Esophagus squamous epithelium (tissue), 5 donors: ENCODE results near the gene DNAJC4. TPM values are rescaled to one million over a fixed set of nuclear protein-coding genes. Genes with fewer than 3 reads are reported as not detected.

Experiments
- DNase-seq: peaks from one replicate; lab custom pipeline; 2025; lab: John Stamatoyannopoulos, UW
- H3K27ac ChIP-seq, 4 donors: fragments of 200-600 bp; sonication (generic); one replicate each; pipeline ENCODE4 v1.5.1; 2016 to 2019; ENCODE audit warnings: mild to moderate bottlenecking in 1 of 4
- H3K27me3 ChIP-seq, 4 donors: fragments of 200-600 bp; sonication (generic); 1 replicate in 3 of 4; 2 replicates in 1 of 4; pipeline versions ENCODE4 v1.5.1 to v1.6.0; 2017 to 2021; ENCODE audit warnings: antibody characterized with exemption in 1 of 4
- H3K36me3 ChIP-seq, 3 donors: fragments of 200-600 bp; sonication (generic); one replicate each; pipeline ENCODE4 v1.5.1; 2016 to 2019
- H3K4me1 ChIP-seq, 3 donors: fragments of 200-600 bp; sonication (generic); one replicate each; pipeline ENCODE4 v1.5.1; 2017 to 2019
- H3K4me3 ChIP-seq, 4 donors: fragments of 200-600 bp; sonication (generic); 1 replicate in 3 of 4; 2 replicates in 1 of 4; pipeline ENCODE4 v1.5.1; 2016 to 2019; ENCODE audit warnings: mild to moderate bottlenecking in 2 of 4, moderate library complexity in 1 of 4
- H3K9me3 ChIP-seq, 3 donors: fragments of 200-600 bp; sonication (generic); one replicate each; pipeline ENCODE4 v1.5.1; 2016 to 2019
- POLR2A ChIP-seq, 4 donors: fragments of 450-650 bp; IDR thresholded peaks; one replicate each; pipeline ENCODE4 v1.6.1; 2017; ENCODE audit warnings: antibody characterized with exemption in 4 of 4, mild to moderate bottlenecking in 4 of 4, moderate library complexity in 3 of 4
- WGBS, 2 donors: methylation state at CpG; one replicate each; pipeline ENCODE4 v1.1.5; 2018; 5-methylcytosine and 5-hydroxymethylcytosine counted together
- intact Hi-C: fragments of 100-400 bp; cut with DNase I; formaldehyde crosslinking; loops from one replicate; pipeline ENCODE4 v1.15.0; 2022
- total RNA-seq, 4 donors: library from RNA; depleted of rRNA; stranded (reverse); fragments of >200 nt; gene quantifications; one replicate each; pipeline ENCODE4 v1.1.0, GENCODE V29; 2016
- TF ChIP-seq, protein P1 (sequence below), 6 experiments: fragments of 450-650 bp in 4 of 6; fragments of 200-600 bp in 2 of 6; sonication (generic) in 2 of 6; IDR thresholded peaks; one replicate each; pipeline ENCODE4 v1.5.1; 2016 to 2019; ENCODE audit warnings: antibody characterized with exemption in 6 of 6, mild to moderate bottlenecking in 4 of 6, moderate library complexity in 4 of 6
- donor health status: DM: yes; HTN: yes; CAD: no.

DNAJC4 gene
- total RNA-seq, 4 donors from 2014 or later, result 8.9 to 27.1 (median 16.8) TPM

- peak overlapping the region; percentile 95 to 100 (median 99) for H3K27ac ChIP-seq
- no peak for DNase-seq
- TF ChIP-seq POLR2A (IDR thresholded peaks at IDR 0.05), result no peak
- TF ChIP-seq, protein P1, sequence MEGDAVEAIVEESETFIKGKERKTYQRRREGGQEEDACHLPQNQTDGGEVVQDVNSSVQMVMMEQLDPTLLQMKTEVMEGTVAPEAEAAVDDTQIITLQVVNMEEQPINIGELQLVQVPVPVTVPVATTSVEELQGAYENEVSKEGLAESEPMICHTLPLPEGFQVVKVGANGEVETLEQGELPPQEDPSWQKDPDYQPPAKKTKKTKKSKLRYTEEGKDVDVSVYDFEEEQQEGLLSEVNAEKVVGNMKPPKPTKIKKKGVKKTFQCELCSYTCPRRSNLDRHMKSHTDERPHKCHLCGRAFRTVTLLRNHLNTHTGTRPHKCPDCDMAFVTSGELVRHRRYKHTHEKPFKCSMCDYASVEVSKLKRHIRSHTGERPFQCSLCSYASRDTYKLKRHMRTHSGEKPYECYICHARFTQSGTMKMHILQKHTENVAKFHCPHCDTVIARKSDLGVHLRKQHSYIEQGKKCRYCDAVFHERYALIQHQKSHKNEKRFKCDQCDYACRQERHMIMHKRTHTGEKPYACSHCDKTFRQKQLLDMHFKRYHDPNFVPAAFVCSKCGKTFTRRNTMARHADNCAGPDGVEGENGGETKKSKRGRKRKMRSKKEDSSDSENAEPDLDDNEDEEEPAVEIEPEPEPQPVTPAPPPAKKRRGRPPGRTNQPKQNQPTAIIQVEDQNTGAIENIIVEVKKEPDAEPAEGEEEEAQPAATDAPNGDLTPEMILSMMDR (IDR thresholded peaks at IDR 0.05), result no peak
- intact Hi-C loops, result no loop called here
- peaks cover 0 to 40% (median 0%) of the 10 kb centered on the region in 3 donors for H3K36me3 ChIP-seq
- peaks cover 61 to 86% (median 65%) of the 10 kb centered on the region in 3 donors for H3K4me1 ChIP-seq
- H3K4me3 ChIP-seq, result no peak overlapping the region
- 62 to 85% methylated on average over 4 to 6 of the region's 9 CpGs for WGBS, 2 donors
- H3K27me3 ChIP-seq, result no peaks in the 10 kb centered on the region
- H3K9me3 ChIP-seq, result no peaks in the 10 kb centered on the region
Observed at GRCh38 chr11:64238076-64238475, 7.7 kb downstream of the DNAJC4 start.

DNA sequence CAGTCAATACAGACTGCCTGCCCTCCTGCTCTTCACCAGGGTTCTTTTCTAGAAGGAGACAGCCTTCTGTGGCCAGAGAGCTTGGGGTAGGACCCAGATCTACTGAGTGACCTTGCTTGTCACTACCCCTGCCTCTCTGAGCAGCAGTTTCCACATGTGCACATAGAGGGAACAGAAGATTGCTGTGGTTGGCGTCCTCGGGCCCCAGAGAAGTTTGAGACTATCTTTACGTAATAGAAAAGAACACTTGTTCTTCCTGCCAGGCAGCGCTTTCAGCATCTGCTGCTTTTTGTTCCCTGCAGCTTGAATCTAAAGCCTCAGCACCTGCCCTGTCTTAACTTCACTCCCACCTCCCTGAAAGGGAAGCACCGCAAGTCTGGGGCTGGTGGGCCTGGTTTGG is 8.7 kb downstream of the DNAJC4 start:
- Histone ChIP-seq H3K27me3 (no peaks in the 10 kb centered on the region), H3K27ac (peak overlapping the region; percentile 95 to 100 (median 99)), H3K4me1 (peaks cover 64 to 86% (median 66%) of the 10 kb centered on the region in 3 donors), H3K9me3 (no peaks in the 10 kb centered on the region), H3K36me3 (peaks cover 0 to 50% (median 0%) of the 10 kb centered on the region in 3 donors), H3K4me3 (no peak overlapping the region)
- no peak for TF ChIP-seq POLR2A (IDR thresholded peaks at IDR 0.05)
- TF ChIP-seq, protein P1 (IDR thresholded peaks at IDR 0.05), result no peak
- intact Hi-C loops, result no loop called here
- WGBS, 2 donors, result 83 to 90% methylated on average over 3 to 5 of the region's 5 CpGs
- DNase-seq, result no peak

DNA sequence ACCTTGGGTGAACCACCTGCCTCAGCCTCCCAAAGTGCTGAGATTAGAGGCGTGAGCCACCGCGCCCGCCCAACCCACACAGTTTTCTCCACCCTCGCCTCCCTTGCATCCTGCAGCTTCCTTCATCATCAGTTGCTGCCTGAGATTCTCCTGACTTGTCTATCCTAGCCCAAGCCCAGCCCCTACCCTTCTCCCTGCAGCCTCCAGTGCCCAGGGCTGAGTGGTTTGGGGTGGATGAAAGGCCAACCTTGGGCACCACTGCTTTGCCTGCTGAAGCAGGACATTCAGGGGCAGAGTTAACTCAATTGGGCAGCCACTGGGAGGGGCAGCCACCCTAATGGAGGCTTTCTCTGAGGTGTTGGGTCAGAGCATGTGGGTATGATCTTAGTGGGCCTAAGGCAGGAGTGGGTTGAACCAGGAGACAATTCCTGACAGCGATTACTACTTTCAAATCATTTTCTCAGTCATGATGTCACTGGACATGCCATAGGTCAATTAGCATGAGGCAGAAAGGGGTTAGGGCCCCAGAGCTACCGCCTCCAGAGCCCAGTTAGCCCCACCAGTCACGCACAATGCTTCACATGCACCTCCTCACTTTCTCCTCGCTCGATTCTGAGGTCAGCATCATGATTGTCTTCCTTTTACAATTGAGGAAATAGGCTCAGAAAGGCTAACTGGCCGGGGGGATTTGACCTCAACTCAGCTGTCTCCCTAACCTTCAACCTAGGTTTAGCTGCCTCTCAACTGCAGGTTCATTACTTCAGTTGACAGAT is 9.5 kb downstream of the DNAJC4 start:
- 60 to 74% methylated on average over 7 to 10 of the region's 11 CpGs for WGBS, 2 donors
- no peaks in the 10 kb centered on the region for H3K27me3 ChIP-seq
- peak overlapping the region; percentile 95 to 100 (median 99) for H3K27ac ChIP-seq
- intact Hi-C loops, result no loop called here
- peaks cover 0 to 58% (median 0%) of the 10 kb centered on the region in 3 donors for H3K36me3 ChIP-seq
- peaks cover 68 to 91% (median 69%) of the 10 kb centered on the region in 3 donors for H3K4me1 ChIP-seq
- no peaks in the 10 kb centered on the region for H3K9me3 ChIP-seq
- no peak for TF ChIP-seq POLR2A (IDR thresholded peaks at IDR 0.05)
- TF ChIP-seq, protein P1 (IDR thresholded peaks at IDR 0.05), result no peak
- no peak for DNase-seq
- H3K4me3 ChIP-seq, result peak overlapping the region in 3 of 4 donors; percentile 63 to 90 (median 82)

DNA sequence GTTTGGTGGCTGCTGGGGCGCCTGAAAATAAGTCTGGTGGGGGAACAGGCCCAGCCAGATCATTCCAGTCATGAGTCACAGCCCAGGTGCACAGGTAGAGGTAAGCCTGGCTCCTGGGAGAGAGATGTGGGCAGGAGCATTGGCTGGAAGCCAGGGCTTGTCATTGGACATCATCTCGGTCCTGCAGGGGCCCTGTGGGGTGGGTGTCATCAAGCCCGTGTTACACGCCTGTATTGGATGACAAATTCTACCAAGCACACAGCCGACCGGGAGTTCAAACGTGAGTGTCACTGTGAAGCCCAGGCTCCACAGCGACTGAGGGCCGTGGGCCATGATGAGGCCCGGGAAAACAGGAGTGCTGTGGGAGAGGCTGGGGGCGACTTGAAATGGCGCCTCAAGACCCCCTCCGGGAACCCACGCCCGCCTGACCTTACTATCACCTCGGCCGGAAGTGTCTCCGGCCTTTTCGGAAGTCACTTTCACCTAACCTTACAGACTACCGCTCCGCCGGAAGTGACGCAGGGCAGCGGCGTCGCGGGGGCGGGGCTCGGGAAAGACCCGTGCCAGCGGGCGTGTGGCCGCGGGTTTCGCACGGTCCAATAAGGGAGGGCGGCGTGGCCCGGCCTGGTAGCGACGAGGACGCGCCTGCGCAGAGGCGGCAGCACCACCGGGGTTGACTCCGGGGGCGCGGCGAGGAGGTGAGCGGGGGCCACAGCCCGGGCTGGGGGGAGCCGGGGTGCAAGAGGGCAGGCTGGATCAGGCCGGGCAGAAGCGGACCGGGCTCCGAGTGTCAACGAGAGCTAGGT is 10.3 kb downstream of the DNAJC4 start, which contains the start of gene FKBP2:
FKBP2 (plus strand) TSS at position 661 of the 806 bp plus-strand sequence. CDS start 1,293 bp downstream, outside the sequence.
- Histone ChIP-seq H3K4me3 (peak within 1 kb of the TSS; percentile 63 to 95 (median 86)), H3K27ac (peak within 1 kb of the TSS; percentile 95 to 100 (median 99)), H3K9me3 (no peaks in the 10 kb centered on the region), H3K4me1 (peaks cover 68 to 91% (median 70%) of the 10 kb centered on the region in 3 donors), H3K27me3 (no peaks in the 10 kb centered on the region), H3K36me3 (peaks cover 0 to 60% (median 0%) of the 10 kb centered on the region in 3 donors)
- WGBS, 2 donors, result 1 to 2% methylated on average over 7 to 23 of the region's 58 CpGs
- peak in 3 of 4 donors; percentile 43 to 86 (median 72) for TF ChIP-seq POLR2A (IDR thresholded peaks at IDR 0.05)
- TF ChIP-seq, protein P1 (IDR thresholded peaks at IDR 0.05), result peak in 2 of 6 experiments; percentile 8 to 24
- intact Hi-C loops, result no loop called here
- DNase-seq, result peak; percentile 91
